Hepatocyte (in vitro differentiated cells): ENCODE data around the gene ASPM. TPM values are rescaled to one million over a fixed set of nuclear protein-coding genes. Genes with fewer than 3 reads are reported as not detected.

Experiments
- DNase-seq: peaks from one replicate; pipeline ENCODE4 v3.0.0-alpha.2; 2016; ENCODE audit warnings: low spot score
- H2AFZ ChIP-seq: fragments of 200-600 bp; sonication (generic); 2 replicates; pipeline ENCODE4 v1.6.0; 2016; ENCODE audit warnings: antibody characterized with exemption, mild to moderate bottlenecking
- H3K27ac ChIP-seq: fragments of 200-600 bp; sonication (generic); 2 replicates; pipeline ENCODE4 v1.5.1; 2016; ENCODE audit warnings: mild to moderate bottlenecking
- H3K27me3 ChIP-seq: fragments of 200-600 bp; sonication (generic); 2 replicates; pipeline ENCODE4 v1.6.1; 2016
- H3K36me3 ChIP-seq: fragments of 200-600 bp; sonication (generic); replicated peaks from 2 replicates; pipeline ENCODE4 v1.5.1; 2016; ENCODE audit warnings: low read depth; ENCODE audit not compliant: insufficient read depth
- H3K4me1 ChIP-seq: fragments of 200-600 bp; sonication (generic); 2 replicates; pipeline ENCODE4 v1.5.1; 2016; ENCODE audit warnings: mild to moderate bottlenecking, moderate library complexity; ENCODE audit not compliant: insufficient read depth
- H3K4me2 ChIP-seq: fragments of 200-600 bp; sonication (generic); 2 replicates; pipeline ENCODE4 v1.6.0; 2016
- H3K4me3 ChIP-seq: fragments of 200-600 bp; sonication (generic); 2 replicates; pipeline ENCODE4 v1.5.1; 2016; ENCODE audit warnings: mild to moderate bottlenecking
- H3K79me2 ChIP-seq: fragments of 200-600 bp; sonication (generic); 2 replicates; pipeline ENCODE4 v1.6.0; 2017; ENCODE audit warnings: mild to moderate bottlenecking
- H3K9me2 ChIP-seq: fragments of 200-600 bp; sonication (generic); replicated peaks from 2 replicates; pipeline ENCODE4 v1.6.0; 2017; ENCODE audit warnings: mild to moderate bottlenecking; ENCODE audit not compliant: insufficient read depth
- H3K9me3 ChIP-seq: fragments of 200-600 bp; sonication (generic); 2 replicates; pipeline ENCODE4 v1.5.1; 2016; ENCODE audit warnings: low read depth, mild to moderate bottlenecking
- H4K20me1 ChIP-seq: fragments of 200-600 bp; sonication (generic); 2 replicates; pipeline ENCODE4 v1.6.0; 2016; ENCODE audit warnings: mild to moderate bottlenecking; ENCODE audit not compliant: insufficient read depth, poor library complexity, severe bottlenecking
- EZH2 ChIP-seq: fragments of 200-600 bp; sonication (generic); IDR thresholded peaks from 2 replicates; pipeline ENCODE4 v1.6.1; 2016; ENCODE audit warnings: antibody characterized with exemption, mild to moderate bottlenecking, borderline replicate concordance
- EZH2phosphoT487 ChIP-seq: fragments of 200-600 bp; sonication (generic); IDR thresholded peaks from one replicate; pipeline ENCODE4 v1.6.1; 2018; ENCODE audit warnings: antibody characterized with exemption, mild to moderate bottlenecking, low read depth, moderate library complexity; ENCODE audit not compliant: unreplicated experiment, severe bottlenecking
- WGBS: methylation state at CpG from one replicate; pipeline ENCODE4 v1.1.6; 2016; ENCODE audit warnings: low lambda C conversion rate; ENCODE audit errors: missing lambda C conversion rate; 5-methylcytosine and 5-hydroxymethylcytosine counted together
- polyA plus RNA-seq: library from polyadenylated mRNA; unstranded; fragments of >200 nt; fragmentation: Nextera tagmentation; extraction: Ambion mirVana; gene quantifications from 2 replicates; pipeline ENCODE4 v1.2.1, GENCODE V29; 2016
- total RNA-seq: library from RNA; depleted of rRNA; stranded (reverse); fragments of >200 nt; gene quantifications from 2 replicates; pipeline ENCODE4 v1.2.3, GENCODE V29; 2014
- TF ChIP-seq, protein P1 (sequence below): fragments of 200-600 bp; sonication (generic); IDR thresholded peaks from 2 replicates; pipeline ENCODE4 v1.5.1; 2016; ENCODE audit warnings: antibody characterized with exemption, mild to moderate bottlenecking; ENCODE audit not compliant: poor library complexity

The ASPM gene
- total and polyA plus RNA-seq, 2 experiments from 2014 or later, result 3.2 to 7.6 TPM

DNA sequence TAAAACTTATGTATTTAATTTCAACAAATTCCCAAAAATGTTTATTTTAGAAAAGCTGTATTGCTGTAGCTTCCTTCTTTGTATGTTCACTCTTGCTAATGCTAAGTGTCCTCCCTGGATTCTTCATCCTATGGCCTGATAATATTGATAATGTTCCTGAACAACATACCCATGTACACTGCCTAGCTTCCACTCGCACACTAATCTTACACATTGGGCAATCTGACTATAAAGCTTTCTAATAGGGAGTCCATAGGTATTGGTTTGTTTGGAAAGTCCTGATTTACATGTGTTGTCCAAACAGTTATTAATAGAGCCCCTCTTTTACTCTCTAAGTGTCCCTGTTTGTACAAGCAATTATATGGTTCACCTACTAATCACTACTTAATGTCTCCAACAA is 80.2 kb downstream of the ASPM start:
- 88% methylated on average over 1 of the region's 1 CpG for WGBS
- no peak overlapping the region for H3K4me2 ChIP-seq
- H3K4me1 ChIP-seq, result no peaks in the 10 kb centered on the region
- no peaks in the 10 kb centered on the region for H4K20me1 ChIP-seq
- no peaks in the 10 kb centered on the region for H3K27me3 ChIP-seq
- no peak overlapping the region for H2AFZ ChIP-seq
- H3K9me3 ChIP-seq, result no peaks in the 10 kb centered on the region
- no peaks in the 10 kb centered on the region for H3K9me2 ChIP-seq
- no peak for TF ChIP-seq EZH2
- no peak for TF ChIP-seq EZH2phosphoT487
- TF ChIP-seq, protein P1, sequence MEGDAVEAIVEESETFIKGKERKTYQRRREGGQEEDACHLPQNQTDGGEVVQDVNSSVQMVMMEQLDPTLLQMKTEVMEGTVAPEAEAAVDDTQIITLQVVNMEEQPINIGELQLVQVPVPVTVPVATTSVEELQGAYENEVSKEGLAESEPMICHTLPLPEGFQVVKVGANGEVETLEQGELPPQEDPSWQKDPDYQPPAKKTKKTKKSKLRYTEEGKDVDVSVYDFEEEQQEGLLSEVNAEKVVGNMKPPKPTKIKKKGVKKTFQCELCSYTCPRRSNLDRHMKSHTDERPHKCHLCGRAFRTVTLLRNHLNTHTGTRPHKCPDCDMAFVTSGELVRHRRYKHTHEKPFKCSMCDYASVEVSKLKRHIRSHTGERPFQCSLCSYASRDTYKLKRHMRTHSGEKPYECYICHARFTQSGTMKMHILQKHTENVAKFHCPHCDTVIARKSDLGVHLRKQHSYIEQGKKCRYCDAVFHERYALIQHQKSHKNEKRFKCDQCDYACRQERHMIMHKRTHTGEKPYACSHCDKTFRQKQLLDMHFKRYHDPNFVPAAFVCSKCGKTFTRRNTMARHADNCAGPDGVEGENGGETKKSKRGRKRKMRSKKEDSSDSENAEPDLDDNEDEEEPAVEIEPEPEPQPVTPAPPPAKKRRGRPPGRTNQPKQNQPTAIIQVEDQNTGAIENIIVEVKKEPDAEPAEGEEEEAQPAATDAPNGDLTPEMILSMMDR, result no peak
- H3K27ac ChIP-seq, result no peak overlapping the region
- DNase-seq, result no peak
- H3K79me2 ChIP-seq, result no peaks in the 10 kb centered on the region
- H3K36me3 ChIP-seq, result no peaks in the 10 kb centered on the region
- H3K4me3 ChIP-seq, result no peak overlapping the region

DNA sequence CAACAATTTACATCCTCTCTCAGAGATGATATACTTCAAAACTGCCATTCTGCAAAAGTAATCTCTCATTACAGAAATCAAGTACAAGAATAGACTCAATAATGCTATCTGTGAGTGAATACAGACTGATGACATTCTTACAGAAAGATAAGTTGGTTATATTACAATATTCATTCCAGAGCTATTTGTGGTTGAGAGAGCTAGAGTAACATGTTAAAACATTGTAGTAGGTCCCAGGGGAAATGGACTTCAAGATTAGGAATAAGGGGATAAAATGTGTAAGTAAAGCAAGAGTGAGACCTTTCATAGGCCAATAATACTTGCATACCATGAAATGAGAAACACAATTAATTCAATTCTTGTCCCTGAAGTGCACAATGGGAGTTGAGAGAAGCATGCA is 80.9 kb downstream of the ASPM start:
- no peak overlapping the region for H3K27ac ChIP-seq
- no peaks in the 10 kb centered on the region for H3K9me2 ChIP-seq
- no peaks in the 10 kb centered on the region for H3K36me3 ChIP-seq
- H3K4me2 ChIP-seq, result no peak overlapping the region
- no peak overlapping the region for H3K4me3 ChIP-seq
- H3K4me1 ChIP-seq, result no peaks in the 10 kb centered on the region
- no peaks in the 10 kb centered on the region for H3K79me2 ChIP-seq
- TF ChIP-seq, protein P1, result no peak
- TF ChIP-seq EZH2phosphoT487, result no peak
- no peak for TF ChIP-seq EZH2
- H3K9me3 ChIP-seq, result no peaks in the 10 kb centered on the region
- no peaks in the 10 kb centered on the region for H3K27me3 ChIP-seq
- no peak for DNase-seq
- H4K20me1 ChIP-seq, result no peaks in the 10 kb centered on the region
- H2AFZ ChIP-seq, result no peak overlapping the region

DNA sequence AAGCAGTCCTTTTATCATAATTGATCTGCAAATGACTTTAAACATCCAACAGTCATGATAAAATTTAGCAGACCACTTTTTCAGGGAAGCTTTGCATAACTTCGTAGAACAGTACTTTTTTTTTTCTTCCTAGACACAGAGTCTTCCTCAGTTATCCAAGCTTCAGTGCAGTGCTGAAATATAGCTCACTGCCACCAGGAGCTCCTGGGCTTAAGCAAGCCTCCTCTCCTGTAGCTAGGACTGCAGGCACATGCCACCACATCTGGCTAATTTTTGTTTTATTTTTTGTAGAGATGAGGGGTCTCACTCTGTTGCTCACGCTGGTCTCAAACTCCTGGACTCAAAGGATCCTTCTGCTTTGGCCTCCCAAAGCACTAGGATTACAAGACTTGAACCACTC is 83.3 kb downstream of the ASPM start:
- Histone ChIP-seq H3K4me3 (no peak overlapping the region), H4K20me1 (no peaks in the 10 kb centered on the region), H3K27me3 (no peaks in the 10 kb centered on the region), H3K4me1 (no peaks in the 10 kb centered on the region), H3K27ac (no peak overlapping the region), H2AFZ (no peak overlapping the region), H3K36me3 (no peaks in the 10 kb centered on the region), H3K9me2 (no peaks in the 10 kb centered on the region), H3K9me3 (no peaks in the 10 kb centered on the region), H3K79me2 (no peaks in the 10 kb centered on the region), H3K4me2 (no peak overlapping the region)
- WGBS, result 81% methylated on average over 2 of the region's 2 CpGs
- no peak for TF ChIP-seq EZH2phosphoT487
- no peak for TF ChIP-seq EZH2
- TF ChIP-seq, protein P1, result no peak
- DNase-seq, result no peak

DNA sequence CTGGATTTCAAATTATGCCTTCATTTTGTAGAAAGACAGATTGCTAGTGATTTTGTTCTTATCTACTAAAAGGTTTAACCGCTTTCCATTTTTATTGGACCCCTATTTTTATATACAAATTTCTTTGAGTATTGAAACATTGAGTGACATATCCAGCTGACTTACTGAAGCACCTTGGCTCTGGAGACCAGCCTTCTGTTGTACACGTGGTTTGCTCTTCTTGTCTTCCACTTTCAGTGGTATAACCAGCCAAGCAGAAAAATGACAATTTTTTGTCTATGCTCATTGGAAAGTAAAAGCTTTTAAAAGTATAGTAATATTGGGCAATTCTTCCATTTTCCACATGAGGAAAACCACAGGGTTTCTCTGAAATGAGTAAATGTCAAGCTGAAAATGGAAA is 83.8 kb downstream of the ASPM start:
- H3K9me2 ChIP-seq, result no peaks in the 10 kb centered on the region
- H3K27ac ChIP-seq, result no peak overlapping the region
- WGBS, result 83% methylated on average over 2 of the region's 2 CpGs
- H4K20me1 ChIP-seq, result no peaks in the 10 kb centered on the region
- no peaks in the 10 kb centered on the region for H3K4me1 ChIP-seq
- H3K36me3 ChIP-seq, result no peaks in the 10 kb centered on the region
- no peak overlapping the region for H3K4me2 ChIP-seq
- no peak overlapping the region for H3K4me3 ChIP-seq
- no peak for TF ChIP-seq EZH2
- TF ChIP-seq, protein P1, result no peak
- no peak for TF ChIP-seq EZH2phosphoT487
- no peak overlapping the region for H2AFZ ChIP-seq
- no peak for DNase-seq
- H3K9me3 ChIP-seq, result no peaks in the 10 kb centered on the region
- H3K79me2 ChIP-seq, result no peaks in the 10 kb centered on the region
- H3K27me3 ChIP-seq, result no peaks in the 10 kb centered on the region
